Loucy (cell line): ENCODE measurements around the gene DNAJB8.

Source experiments
- EZH2phosphoT487 ChIP-seq: fragments of 200-600 bp; IDR thresholded peaks from 2 replicates; pipeline ENCODE4 v1.6.1; 2018; ENCODE audit warnings: antibody characterized with exemption, mild to moderate bottlenecking, moderate library complexity, borderline replicate concordance
- TF ChIP-seq, protein P1 (sequence below): fragments of 200-600 bp; sonication (generic); conservative IDR thresholded peaks from 2 replicates; pipeline ENCODE4 v1.5.1; 2014; ENCODE audit warnings: mild to moderate bottlenecking, antibody characterized with exemption, low read length

- TF ChIP-seq, protein P1, sequence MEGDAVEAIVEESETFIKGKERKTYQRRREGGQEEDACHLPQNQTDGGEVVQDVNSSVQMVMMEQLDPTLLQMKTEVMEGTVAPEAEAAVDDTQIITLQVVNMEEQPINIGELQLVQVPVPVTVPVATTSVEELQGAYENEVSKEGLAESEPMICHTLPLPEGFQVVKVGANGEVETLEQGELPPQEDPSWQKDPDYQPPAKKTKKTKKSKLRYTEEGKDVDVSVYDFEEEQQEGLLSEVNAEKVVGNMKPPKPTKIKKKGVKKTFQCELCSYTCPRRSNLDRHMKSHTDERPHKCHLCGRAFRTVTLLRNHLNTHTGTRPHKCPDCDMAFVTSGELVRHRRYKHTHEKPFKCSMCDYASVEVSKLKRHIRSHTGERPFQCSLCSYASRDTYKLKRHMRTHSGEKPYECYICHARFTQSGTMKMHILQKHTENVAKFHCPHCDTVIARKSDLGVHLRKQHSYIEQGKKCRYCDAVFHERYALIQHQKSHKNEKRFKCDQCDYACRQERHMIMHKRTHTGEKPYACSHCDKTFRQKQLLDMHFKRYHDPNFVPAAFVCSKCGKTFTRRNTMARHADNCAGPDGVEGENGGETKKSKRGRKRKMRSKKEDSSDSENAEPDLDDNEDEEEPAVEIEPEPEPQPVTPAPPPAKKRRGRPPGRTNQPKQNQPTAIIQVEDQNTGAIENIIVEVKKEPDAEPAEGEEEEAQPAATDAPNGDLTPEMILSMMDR, result no peak
- TF ChIP-seq EZH2phosphoT487, result no peak
Measured at GRCh38 chr3:128515967-128516366, 49.3 kb upstream of the DNAJB8 start.
